GM23338 (cell line): ENCODE results near the gene KAZN. TPM values are rescaled to one million over a fixed set of nuclear protein-coding genes. Genes with fewer than 3 reads are reported as not detected.

Experiments used
- ATAC-seq: fragments of 200-7000 bp; cut with Tn5 transposase; 3 replicates; pipeline ENCODE4 v1.9.1; 2020
- DNase-seq: peaks from one replicate; pipeline ENCODE4 v3.0.0-alpha.2; 2015; ENCODE audit warnings: low spot score
- H2AFZ ChIP-seq: fragments of 200-600 bp; sonication (generic); 2 replicates; pipeline ENCODE4 v1.8.0; 2016; ENCODE audit warnings: antibody characterized with exemption, mild to moderate bottlenecking, moderate library complexity
- H3F3A ChIP-seq: fragments of 200-600 bp; sonication (generic); replicated peaks from 2 replicates; pipeline ENCODE4 v1.8.0; 2017; ENCODE audit warnings: antibody characterized with exemption, mixed run types, low read depth
- H3K27ac ChIP-seq: fragments of 200-600 bp; sonication (generic); 2 replicates; pipeline ENCODE4 v1.6.1; 2016; ENCODE audit warnings: low read depth
- H3K27me3 ChIP-seq: fragments of 200-600 bp; sonication (generic); 2 replicates; pipeline ENCODE4 v1.8.0; 2016; ENCODE audit warnings: mild to moderate bottlenecking, mixed run types, moderate library complexity; ENCODE audit not compliant: insufficient read depth
- H3K36me3 ChIP-seq: fragments of 200-600 bp; sonication (generic); 2 replicates; pipeline ENCODE4 v1.8.0; 2016; ENCODE audit warnings: mild to moderate bottlenecking; ENCODE audit not compliant: insufficient read depth
- H3K4me1 ChIP-seq: fragments of 200-600 bp; sonication (generic); 2 replicates; pipeline ENCODE4 v1.8.0; 2016; ENCODE audit warnings: mild to moderate bottlenecking, moderate library complexity; ENCODE audit not compliant: insufficient read depth
- H3K4me2 ChIP-seq: fragments of 200-600 bp; sonication (generic); 2 replicates; pipeline ENCODE4 v1.7.1; 2017; ENCODE audit warnings: mixed run types
- H3K4me3 ChIP-seq: fragments of 200-600 bp; sonication (generic); 2 replicates; pipeline ENCODE4 v1.6.1; 2016; ENCODE audit warnings: mixed run types
- H3K79me2 ChIP-seq: fragments of 200-600 bp; sonication (generic); replicated peaks from 2 replicates; pipeline ENCODE4 v1.8.0; 2017; ENCODE audit warnings: mild to moderate bottlenecking; ENCODE audit not compliant: insufficient read depth
- H3K9me2 ChIP-seq: fragments of 200-600 bp; sonication (generic); 2 replicates; pipeline ENCODE4 v1.8.0; 2017; ENCODE audit not compliant: insufficient read depth
- H4K20me1 ChIP-seq: fragments of 200-600 bp; sonication (generic); replicated peaks from 2 replicates; pipeline ENCODE4 v1.8.0; 2017; ENCODE audit warnings: mild to moderate bottlenecking; ENCODE audit not compliant: insufficient read depth
- H3K27ac Mint-ChIP-seq: 2 replicates; pipeline ENCODE4 v1.8.0; 2020; ENCODE audit warnings: inconsistent platforms, mild to moderate bottlenecking, moderate library complexity, mixed read lengths
- H3K27me3 Mint-ChIP-seq: 3 replicates; pipeline ENCODE4 v1.8.0; 2022; ENCODE audit warnings: low read depth, mild to moderate bottlenecking, moderate library complexity, mixed read lengths, inconsistent platforms; ENCODE audit not compliant: insufficient read depth, poor library complexity
- H3K36me3 Mint-ChIP-seq: 3 replicates; pipeline ENCODE4 v1.8.0; 2021; ENCODE audit warnings: low read depth, mild to moderate bottlenecking, inconsistent platforms, moderate library complexity, mixed read lengths
- H3K4me1 Mint-ChIP-seq: 3 replicates; pipeline ENCODE4 v1.8.0; 2020; ENCODE audit warnings: mild to moderate bottlenecking, inconsistent platforms, mixed read lengths
- H3K4me3 Mint-ChIP-seq: 3 replicates; pipeline ENCODE4 v1.8.0; 2021; ENCODE audit warnings: moderate library complexity, mild to moderate bottlenecking, inconsistent platforms, mixed read lengths
- H3K9me3 Mint-ChIP-seq: 3 replicates; pipeline ENCODE4 v1.8.0; 2020; ENCODE audit warnings: moderate library complexity, mild to moderate bottlenecking, inconsistent platforms, mixed read lengths
- CREB1 ChIP-seq: fragments of 250-450 bp; sonication (Bioruptor Pico); IDR thresholded peaks from 2 replicates; pipeline ENCODE4 v1.5.0; 2020; ENCODE audit warnings: low read depth, mild to moderate bottlenecking, moderate library complexity
- CTCF ChIP-seq, 2 experiments: fragments of 200-600 bp in 1 of 2; sonication (generic) in 1 of 2; conservative IDR thresholded peaks; 2 replicates each; pipeline versions ENCODE4 v1.5.1 to v1.6.1; 2016 to 2017; ENCODE audit warnings: antibody characterized with exemption in 2 of 2, low read depth in 2 of 2, mild to moderate bottlenecking in 2 of 2, moderate library complexity in 1 of 2
- ETS1 ChIP-seq: IDR thresholded peaks from 2 replicates; pipeline ENCODE4 v1.6.1; 2016; ENCODE audit warnings: antibody characterized with exemption
- EZH2 ChIP-seq: fragments of 200-600 bp; sonication (generic); IDR thresholded peaks from one replicate; pipeline ENCODE4 v1.8.0; 2017; ENCODE audit warnings: antibody characterized with exemption, mild to moderate bottlenecking, low read depth; ENCODE audit not compliant: unreplicated experiment
- EZH2phosphoT487 ChIP-seq: fragments of 200-600 bp; sonication (generic); IDR thresholded peaks from one replicate; pipeline ENCODE4 v1.8.1; 2018; ENCODE audit warnings: antibody characterized with exemption; ENCODE audit not compliant: unreplicated experiment
- JUNB ChIP-seq: IDR thresholded peaks from one replicate; pipeline ENCODE4 v1.6.1; 2016; ENCODE audit warnings: antibody characterized with exemption; ENCODE audit not compliant: unreplicated experiment
- POLR2AphosphoS5 ChIP-seq: IDR thresholded peaks from 2 replicates; pipeline ENCODE4 v1.6.1; 2016; ENCODE audit warnings: antibody characterized with exemption, low read depth
- STAT1 ChIP-seq: IDR thresholded peaks from one replicate; pipeline ENCODE4 v1.6.1; 2016; ENCODE audit warnings: antibody characterized with exemption; ENCODE audit not compliant: unreplicated experiment
- ZNF114 ChIP-seq: fragments of 250-450 bp; sonication (Bioruptor Pico); IDR thresholded peaks from 2 replicates; pipeline ENCODE4 v1.5.0; 2020; ENCODE audit warnings: mild to moderate bottlenecking, moderate library complexity
- ZNF331 ChIP-seq: fragments of 250-450 bp; sonication (Bioruptor Pico); IDR thresholded peaks from 2 replicates; pipeline ENCODE4 v1.5.0; 2020; ENCODE audit warnings: low read depth, mild to moderate bottlenecking, moderate library complexity
- ZNF462 ChIP-seq: fragments of 250-450 bp; sonication (Bioruptor Pico); IDR thresholded peaks from 2 replicates; pipeline ENCODE4 v1.5.0; 2020; ENCODE audit warnings: mild to moderate bottlenecking, moderate library complexity
- polyA plus RNA-seq: library from polyadenylated mRNA; unstranded; fragments of >200 nt; fragmentation: Nextera tagmentation; extraction: Ambion mirVana; gene quantifications from 2 replicates; pipeline ENCODE4 v1.2.1, GENCODE V29; 2016
- total RNA-seq: library from RNA; depleted of rRNA; stranded (reverse); fragments of >200 nt; shearing (Covaris generic); gene quantifications from 2 replicates; pipeline ENCODE4 v1.2.3, GENCODE V29; 2014

KAZN gene
- total and polyA plus RNA-seq, 2 experiments from 2014 or later, result 9.9 to 15.0 TPM

GRCh38 chr1:14846688-14847087 lies 248.2 kb downstream of the KAZN start:
- Histone ChIP-seq H2AFZ (no peak overlapping the region), H3K36me3 (no peaks in the 10 kb centered on the region), H3K9me2 (peaks cover 11% of the 10 kb centered on the region; the same call in 1 of the 2 replicates), H3F3A (no peaks in the 10 kb centered on the region), H3K27me3 (no peaks in the 10 kb centered on the region), H3K79me2 (no peaks in the 10 kb centered on the region), H3K4me2 (no peak overlapping the region), H3K4me3 (no peak overlapping the region), H4K20me1 (no peaks in the 10 kb centered on the region), H3K27ac (no peak overlapping the region), H3K4me1 (no peaks in the 10 kb centered on the region)
- ATAC-seq (no peak), DNase-seq (no peak)
- TF ChIP-seq CREB1 (CRISPR knock-in tag) (no peak), CTCF (conservative IDR thresholded peaks at IDR 0.05; ENCODE audit: low read depth in 2 of 2) (no peak), STAT1 (no peak), ZNF331 (CRISPR knock-in tag) (no peak), EZH2phosphoT487 (no peak), ETS1 (no peak), EZH2 (no peak), POLR2AphosphoS5 (no peak), ZNF114 (no peak), JUNB (no peak), ZNF462 (no peak)
- Mint-ChIP-seq H3K36me3 (peaks cover 8% of the 10 kb centered on the region), H3K27me3 (peaks cover 3% of the 10 kb centered on the region), H3K4me3 (no peak overlapping the region), H3K4me1 (no peaks in the 10 kb centered on the region), H3K9me3 (peaks cover 24% of the 10 kb centered on the region), H3K27ac (no peak overlapping the region)
